HG02840 (cell line): ENCODE results near the gene PIK3C2G.
"Not testable (repeated sequence)": the region's sequence is repeated elsewhere in the genome, so short reads cannot be mapped to it uniquely, and the experiment has no call there.

Experiments
- ATAC-seq: cut with Tn5 transposase; IDR thresholded peaks from one replicate; pipeline ENCODE4 v1.9.1; 2021; ENCODE audit warnings: mild to moderate bottlenecking, moderate library complexity, moderate number of reproducible peaks; ENCODE audit not compliant: unreplicated experiment, low FRiP score

PIK3C2G gene

GRCh38 chr12:18690653-18691052 lies 429.3 kb downstream of the PIK3C2G start:
- no peak for ATAC-seq

- not testable (repeated sequence) for ATAC-seq
These were observed 432.7 kb downstream of the PIK3C2G start for GRCh38 chr12:18693986-18694385.

- no peak for ATAC-seq
These were observed 435.8 kb downstream of the PIK3C2G start for GRCh38 chr12:18696971-18697602.
